ENCODE measurements around the gene COX7B.
"Not testable (repeated sequence)": the region's sequence is repeated elsewhere in the genome, so short reads cannot be mapped to it uniquely, and the experiment has no call there.

Gene COX7B

GRCh38 chrX:77899081-77899828, at the start of gene COX7B:
Gene COX7B (plus strand): TSS chrX:77899468. CDS start chrX:77899554, 86 bp downstream.
- TF ChIP-seq ZFX (IDR thresholded peaks at IDR 0.05) (peak; percentile 20; the same call in 1 of the 2 replicates), CTCF (conservative IDR thresholded peaks at IDR 0.05) (peak; percentile 56)
- peak within 1 kb of the TSS; percentile 95 for H3K27ac ChIP-seq

- TF ChIP-seq ZFX (IDR thresholded peaks at IDR 0.05): no peak
- TF ChIP-seq CTCF (conservative IDR thresholded peaks at IDR 0.05): no peak
- H3K27ac ChIP-seq: no peak overlapping the region
Measured at GRCh38 chrX:77875372-77875771, 23.9 kb upstream of the COX7B start.

- H3K27ac ChIP-seq: not testable (repeated sequence)
Measured at GRCh38 chrX:77881418-77881817, 17.9 kb upstream of the COX7B start.

- TF ChIP-seq ZFX (IDR thresholded peaks at IDR 0.05) (no peak), CTCF (conservative IDR thresholded peaks at IDR 0.05) (no peak)
- no peak overlapping the region for H3K27ac ChIP-seq
Measured at GRCh38 chrX:77892887-77893286, 6.4 kb upstream of the COX7B start.

GRCh38 chrX:77893713-77894112, 5.6 kb upstream of the COX7B start:
- TF ChIP-seq ZFX (IDR thresholded peaks at IDR 0.05) (no peak), CTCF (conservative IDR thresholded peaks at IDR 0.05) (no peak)
- no peak overlapping the region for H3K27ac ChIP-seq

- no peak for TF ChIP-seq CTCF (conservative IDR thresholded peaks at IDR 0.05)
- TF ChIP-seq ZFX (IDR thresholded peaks at IDR 0.05): no peak
Measured at GRCh38 chrX:77894921-77895886, 4.1 kb upstream of the COX7B start, which contains the start of gene MAGT1. Gene MAGT1 (minus strand): TSS chrX:77895435. CDS start chrX:77895410, 25 bp downstream.

GRCh38 chrX:77900688-77901087, 1.4 kb downstream of the COX7B start:
- no peak for TF ChIP-seq CTCF (conservative IDR thresholded peaks at IDR 0.05)
- no peak for TF ChIP-seq ZFX (IDR thresholded peaks at IDR 0.05)
- H3K27ac ChIP-seq: no peak overlapping the region

More at GRCh38 chrX:77894921-77895886, 4.1 kb upstream of the COX7B start, which contains the start of gene MAGT1:
- H3K27ac ChIP-seq: peak within 1 kb of the TSS; percentile 81
